Panc1 (cell line): ENCODE measurements around the gene BMP2K. TPM values are rescaled to one million over a fixed set of nuclear protein-coding genes. Genes with fewer than 3 reads are reported as not detected.

Experiments used
- ATAC-seq: fragments of 200-7000 bp; cut with Tn5 transposase; 2 replicates; pipeline ENCODE4 v1.9.1; 2020; ENCODE audit warnings: mild to moderate bottlenecking, moderate library complexity
- BruUV-seq: library from RNA; stranded (reverse); fragments of 400-500 nt; replicated peaks from 2 replicates; lab custom pipeline; 2021; lab: Mats Ljungman, UMichigan
- CTCF ChIA-PET: fragments of 300-600 bp; sonication (Branson Sonifier 250); formaldehyde crosslinking; loops from one replicate; lab custom pipeline; 2022; ENCODE audit warnings: antibody characterized with exemption; lab: Charles Lee
- POLR2A ChIA-PET: fragments of 300-600 bp; sonication (Branson Sonifier 250); formaldehyde crosslinking; loops from one replicate; lab custom pipeline; 2022; ENCODE audit warnings: antibody characterized with exemption; lab: Charles Lee
- DNase-seq: peaks from one replicate; pipeline ENCODE4 v3.0.0-alpha.2; 2010; ENCODE audit warnings: low read depth, low spot score
- H3K27ac ChIP-seq: 2 replicates; pipeline ENCODE4 v1.5.1; 2011; ENCODE audit warnings: mild to moderate bottlenecking, low read length, inconsistent platforms
- H3K27me3 ChIP-seq: fragments of 200-500 bp; sonication (Bioruptor generic); 2 replicates; pipeline ENCODE4 v1.6.0; 2014; ENCODE audit warnings: low read length, inconsistent platforms; ENCODE audit not compliant: control insufficient read depth, insufficient read depth
- H3K36me3 ChIP-seq: fragments of 200-500 bp; sonication (Bioruptor generic); 2 replicates; pipeline ENCODE4 v1.5.1; 2014; ENCODE audit warnings: inconsistent platforms, mild to moderate bottlenecking, low read length, moderate library complexity; ENCODE audit not compliant: control insufficient read depth, insufficient read depth
- H3K4me1 ChIP-seq: 2 replicates; pipeline ENCODE4 v1.5.1; 2011; ENCODE audit warnings: inconsistent platforms, mild to moderate bottlenecking, low read length, moderate library complexity; ENCODE audit not compliant: control insufficient read depth, insufficient read depth
- H3K4me3 ChIP-seq, 2 experiments: 2 replicates each; pipeline ENCODE4 v1.5.1; 2011 to 2012; ENCODE audit warnings: low read depth in 2 of 2, low read length in 2 of 2, mild to moderate bottlenecking in 2 of 2, inconsistent platforms in 1 of 2, moderate library complexity in 1 of 2
- H3K9me3 ChIP-seq: fragments of 200-500 bp; sonication (Bioruptor generic); 2 replicates; pipeline ENCODE4 v1.5.1; 2014; ENCODE audit warnings: low read depth, mild to moderate bottlenecking, inconsistent platforms, low read length, moderate library complexity; ENCODE audit not compliant: control insufficient read depth, insufficient read depth
- CTCF ChIP-seq: fragments of 450-650 bp; IDR thresholded peaks from 2 replicates; pipeline ENCODE4 v1.5.1; 2017; ENCODE audit warnings: mild to moderate bottlenecking
- POLR2AphosphoS5 ChIP-seq: IDR thresholded peaks from 2 replicates; pipeline ENCODE4 v1.6.1; 2012; ENCODE audit warnings: mild to moderate bottlenecking, low read depth, low read length, moderate library complexity
- REST ChIP-seq, 2 experiments: IDR thresholded peaks; 2 replicates each; pipeline ENCODE4 v1.6.1; 2011 to 2012; ENCODE audit warnings: low read depth in 2 of 2, control low read depth in 1 of 2, low read length in 1 of 2, mild to moderate bottlenecking in 1 of 2, moderate library complexity in 1 of 2; ENCODE audit not compliant: insufficient read depth in 1 of 2
- SIN3A ChIP-seq: IDR thresholded peaks from 2 replicates; pipeline ENCODE4 v1.6.1; 2012; ENCODE audit warnings: low read depth, mild to moderate bottlenecking, low read length, moderate library complexity, borderline replicate concordance; ENCODE audit not compliant: insufficient read depth
- TCF7L2 ChIP-seq: IDR thresholded peaks from 2 replicates; pipeline ENCODE4 v1.6.1; 2011; ENCODE audit warnings: mild to moderate bottlenecking, low read depth, low read length, inconsistent platforms
- in situ Hi-C: cut with HindIII; loops from 2 replicates; pipeline ENCODE4 v1.10.0; 2016; ENCODE audit warnings: low sequenced_read_pairs, low pct_unique_long_range_greater_than_20kb
- intact Hi-C: fragments of 100-400 bp; cut with micrococcal nuclease; formaldehyde crosslinking; loops from one replicate; pipeline ENCODE4 v1.10.0; 2022; ENCODE audit not compliant: unreplicated experiment
- total RNA-seq: library from RNA; stranded (reverse); gene quantifications from one replicate; pipeline ENCODE4 v1.2.1, GENCODE V29; 2021; ENCODE audit not compliant: unreplicated experiment

The BMP2K gene
- total RNA-seq, 1 experiment from 2014 or later, result 23.3 TPM

GRCh38 chr4:78803983-78804382 lies 27.8 kb downstream of the BMP2K start:
- ChIA-PET CTCF (no interaction called here), POLR2A (no interaction called here)
- intact Hi-C loops, result no loop called here
- no TSS peak for BruUV-seq
- Histone ChIP-seq H3K27ac (no peak overlapping the region), H3K36me3 (no peaks in the 10 kb centered on the region; the same call in 1 of the 2 replicates), H3K4me3 (no peak overlapping the region), H3K27me3 (no peaks in the 10 kb centered on the region), H3K4me1 (no peaks in the 10 kb centered on the region), H3K9me3 (peaks cover 2% of the 10 kb centered on the region; the same call in 1 of the 2 replicates)
- in situ Hi-C loops, result no loop called here
- DNase-seq, result no peak
- TF ChIP-seq POLR2AphosphoS5 (no peak), CTCF (no peak), TCF7L2 (no peak), REST (IDR thresholded peaks at IDR 0.05; ENCODE audit: insufficient read depth in 1 of 2, low read depth in 2 of 2, low read length in 1 of 2) (no peak), SIN3A (no peak)
- ATAC-seq, result no peak

GRCh38 chr4:78806943-78807460 lies 30.9 kb downstream of the BMP2K start:
- H3K4me3 ChIP-seq, result no peak overlapping the region
- H3K27ac ChIP-seq, result no peak overlapping the region
- no TSS peak for BruUV-seq
- H3K27me3 ChIP-seq, result no peaks in the 10 kb centered on the region
- H3K4me1 ChIP-seq, result no peaks in the 10 kb centered on the region
- ChIA-PET POLR2A (no interaction called here), CTCF (interaction anchor here (0.7 kb wide), 1 partner anchor 769 kb away, joined by 4 read pairs; no protein-coding TSS in a partner anchor)
- ATAC-seq (no peak), DNase-seq (no peak)
- peaks cover 2% of the 10 kb centered on the region; the same call in 1 of the 2 replicates for H3K9me3 ChIP-seq
- H3K36me3 ChIP-seq, result no peaks in the 10 kb centered on the region
- in situ Hi-C loops (no loop called here), intact Hi-C loops (no loop called here)
- TF ChIP-seq CTCF (no peak), POLR2AphosphoS5 (no peak), REST (IDR thresholded peaks at IDR 0.05; ENCODE audit: insufficient read depth in 1 of 2, low read depth in 2 of 2, low read length in 1 of 2) (no peak)
